KG1 (cell line): ENCODE data around the gene ZNF595.
"Not testable (repeated sequence)": the region's sequence is repeated elsewhere in the genome, so short reads cannot be mapped to it uniquely, and the experiment has no call there.

Experiments used
- DNase-seq: peaks from one replicate; lab custom pipeline; 2025; lab: John Stamatoyannopoulos, UW

Gene ZNF595

DNA sequence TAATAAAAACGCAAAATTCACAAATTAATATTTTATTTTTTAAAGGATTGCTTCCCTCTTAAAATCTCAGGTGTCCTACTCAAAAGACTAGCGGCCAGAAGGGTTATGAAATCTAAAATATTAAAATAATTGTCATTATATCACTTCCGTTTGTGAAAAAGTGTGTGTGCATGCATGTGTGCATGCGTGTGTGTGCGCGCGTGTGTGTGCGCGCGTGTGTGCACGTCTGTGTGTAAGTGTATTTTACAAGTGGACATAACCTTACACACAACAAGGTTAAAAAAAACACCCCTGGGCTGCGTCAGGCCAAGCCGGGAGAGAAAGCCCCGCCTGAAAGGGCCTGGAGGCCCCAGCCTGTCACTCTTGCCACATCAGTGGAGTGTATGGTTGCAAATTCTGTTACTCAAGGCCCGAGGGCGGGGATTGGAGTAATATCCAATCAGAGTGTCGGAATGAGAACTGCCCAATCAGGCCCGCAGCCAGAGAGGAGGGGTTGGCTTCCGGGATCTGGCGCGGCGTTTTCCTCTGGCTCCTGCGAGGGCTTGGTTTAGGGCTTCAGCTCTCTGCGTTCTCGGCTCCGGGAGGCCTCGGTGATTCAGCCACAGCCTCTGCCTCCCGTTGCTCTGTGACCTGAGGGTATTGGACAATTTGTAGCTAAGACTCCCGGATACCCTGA is at the start of gene ZNF595:
Gene ZNF595, plus strand, starts transcription at position 518 of the 676 bp plus-strand sequence. CDS start 168 bp downstream, outside the sequence.
- DNase-seq = not testable (repeated sequence)

- DNase-seq = not testable (repeated sequence)
Observed at GRCh38 chr4:9937-10870, 42.9 kb upstream of the ZNF595 start.

DNA sequence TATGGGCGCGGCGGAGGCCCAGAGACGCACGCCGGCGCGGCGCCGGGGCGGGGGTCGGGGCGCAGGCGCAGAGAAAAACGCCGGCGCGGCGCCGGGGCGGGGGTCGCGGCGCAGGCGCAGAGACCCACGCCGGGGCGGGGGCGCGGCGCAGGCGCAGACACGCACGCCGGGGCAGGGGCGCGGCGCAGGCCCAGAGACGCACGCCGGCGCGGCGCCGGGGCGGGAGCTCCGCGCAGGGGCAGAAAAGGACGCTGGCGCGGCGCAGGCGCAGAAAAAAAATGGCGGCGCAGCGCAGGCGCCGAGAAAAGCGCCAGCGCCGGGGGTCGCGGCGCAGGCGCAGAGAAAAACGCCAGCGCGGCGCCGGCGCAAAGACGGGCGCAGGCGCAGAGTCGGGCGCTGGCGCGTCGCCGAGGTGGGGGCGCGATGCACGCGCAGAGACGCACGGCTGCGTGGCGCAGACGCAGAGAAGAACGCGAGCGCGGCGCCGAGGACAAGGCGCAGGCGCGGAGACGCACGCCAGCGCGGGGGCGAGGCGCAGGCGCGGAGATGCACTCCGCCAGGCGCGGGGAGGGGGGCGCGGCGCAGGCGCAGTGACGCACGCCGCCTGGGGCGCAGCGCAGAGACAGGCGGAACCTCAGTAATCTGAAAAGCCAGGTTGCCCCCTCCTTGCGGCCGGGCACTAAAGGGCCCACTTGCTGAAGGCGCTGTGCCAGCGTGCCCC is 41.9 kb upstream of the ZNF595 start:
- DNase-seq = not testable (repeated sequence)

GRCh38 chr4:11816-12417 is 41.2 kb upstream of the ZNF595 start:
- DNase-seq = not testable (repeated sequence)

GRCh38 chr4:18128-18527 is 35.0 kb upstream of the ZNF595 start:
- not testable (repeated sequence) for DNase-seq

DNA sequence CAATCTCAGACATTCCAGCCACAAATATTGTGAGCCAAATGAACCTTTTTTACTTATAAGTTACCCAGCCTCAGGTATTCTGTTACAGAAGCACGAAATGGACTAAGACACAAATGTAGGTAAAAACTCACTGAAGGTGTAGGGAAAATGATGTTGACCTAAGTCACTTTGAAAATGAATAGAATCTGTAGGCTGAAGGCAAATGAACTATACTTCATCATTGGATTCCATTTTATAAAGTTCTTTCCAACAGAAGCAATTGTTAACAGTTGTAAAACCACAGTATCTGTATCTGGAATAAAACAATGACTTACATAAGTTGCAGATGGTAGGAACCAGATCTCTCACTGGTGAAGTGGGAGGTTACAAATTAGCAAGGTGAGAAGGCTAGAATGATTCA is 34.5 kb upstream of the ZNF595 start:
- DNase-seq = not testable (repeated sequence)

DNA sequence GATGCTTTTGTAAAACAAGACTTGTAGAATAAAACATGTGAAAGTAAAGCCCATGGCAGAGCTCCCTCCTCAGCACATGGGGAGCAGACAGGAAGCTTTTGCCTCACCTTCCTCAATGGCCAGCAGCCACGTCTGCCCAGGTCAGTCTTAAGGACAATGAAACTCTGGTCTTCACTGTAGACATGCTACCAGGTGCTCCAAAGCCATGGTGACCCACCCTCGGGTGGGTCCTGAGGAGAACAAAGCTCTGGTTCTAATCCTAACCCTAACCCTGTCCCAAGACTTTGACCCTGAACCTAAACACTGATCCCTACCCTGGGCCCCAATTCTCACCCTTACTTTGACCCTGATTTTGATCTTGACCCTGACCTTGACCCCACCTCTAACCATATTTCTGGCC is 30.2 kb upstream of the ZNF595 start:
- DNase-seq = not testable (repeated sequence)

GRCh38 chr4:24359-24758 is 28.8 kb upstream of the ZNF595 start:
- DNase-seq = not testable (repeated sequence)

GRCh38 chr4:27501-27900 is 25.6 kb upstream of the ZNF595 start:
- not testable (repeated sequence) for DNase-seq

DNA sequence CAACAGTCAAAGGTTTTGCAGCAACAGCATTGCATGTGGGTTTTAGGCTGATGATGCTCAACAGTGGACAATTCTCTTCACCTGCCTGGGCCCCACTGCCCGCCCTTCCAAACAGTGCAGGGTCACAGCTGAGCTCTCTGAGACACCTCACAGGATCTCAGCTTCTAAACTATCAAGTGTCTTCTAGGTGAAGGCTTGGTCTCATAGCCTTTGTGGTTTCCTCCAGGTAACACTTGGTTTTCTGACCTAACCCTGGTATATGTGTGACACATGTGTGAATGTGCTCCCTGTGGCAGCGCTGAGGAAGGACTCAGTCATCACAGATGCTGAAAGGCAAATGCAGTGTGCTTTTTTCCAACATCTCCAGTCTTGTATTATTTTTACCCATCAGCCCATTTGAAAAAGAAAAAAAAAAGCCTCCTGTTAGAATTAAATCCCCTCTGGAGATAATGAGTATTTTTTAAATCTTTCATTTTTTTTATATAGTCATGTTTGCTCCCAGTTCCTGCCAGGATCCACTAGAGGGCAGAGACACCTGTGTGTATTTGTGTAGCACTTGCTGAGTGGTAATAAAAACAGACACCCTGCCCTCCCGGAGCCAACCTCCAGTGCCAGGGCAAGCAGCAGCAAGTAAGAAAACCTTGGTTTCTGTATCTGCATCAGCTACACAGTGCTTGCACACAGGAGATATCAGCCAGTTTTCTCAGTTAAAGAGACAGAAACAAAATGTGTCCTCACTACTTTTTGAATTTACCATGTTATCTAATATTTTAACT is 24.2 kb upstream of the ZNF595 start:
- not testable (repeated sequence) for DNase-seq

DNA sequence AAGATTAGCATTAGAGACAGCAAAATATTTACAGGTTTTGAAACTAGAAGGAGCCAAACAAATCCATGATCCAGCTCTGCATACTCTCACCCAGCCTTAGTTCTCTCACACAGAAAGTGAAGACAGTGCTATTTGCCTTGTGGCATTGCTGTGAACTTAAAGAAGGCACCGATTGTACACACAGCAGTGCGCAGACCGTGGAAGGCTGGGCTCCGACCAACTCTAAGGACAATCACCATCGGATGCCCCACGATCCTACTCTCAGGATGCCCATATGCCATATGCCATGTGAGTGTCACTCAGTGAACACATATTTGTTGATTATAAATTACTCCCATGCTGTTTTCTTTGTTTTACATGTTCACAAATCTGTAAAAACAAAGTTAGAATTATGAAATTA is 19.8 kb upstream of the ZNF595 start:
- DNase-seq = not testable (repeated sequence)

- not testable (repeated sequence) for DNase-seq
Observed at GRCh38 chr4:36559-37415, 16.3 kb upstream of the ZNF595 start.

DNA sequence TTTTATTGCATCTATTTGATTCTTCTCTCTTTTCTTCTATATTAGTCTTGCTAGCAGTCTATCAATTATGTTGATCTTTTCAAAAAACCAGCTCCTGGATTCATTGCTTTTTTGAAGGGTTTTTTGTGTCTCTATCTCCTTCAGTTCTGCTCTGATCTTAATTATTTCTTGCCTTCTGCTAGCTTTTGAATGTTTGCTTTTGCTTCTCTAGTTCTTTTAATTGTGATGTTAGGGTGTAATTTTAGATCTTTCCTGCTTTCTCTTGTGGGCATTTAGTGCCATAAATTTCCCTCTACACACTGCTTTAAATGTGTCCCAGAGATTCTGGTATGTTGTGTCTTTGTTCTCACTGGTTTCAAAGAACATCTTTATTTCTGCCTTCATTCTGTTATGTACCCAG is 14.9 kb upstream of the ZNF595 start:
- not testable (repeated sequence) for DNase-seq

DNA sequence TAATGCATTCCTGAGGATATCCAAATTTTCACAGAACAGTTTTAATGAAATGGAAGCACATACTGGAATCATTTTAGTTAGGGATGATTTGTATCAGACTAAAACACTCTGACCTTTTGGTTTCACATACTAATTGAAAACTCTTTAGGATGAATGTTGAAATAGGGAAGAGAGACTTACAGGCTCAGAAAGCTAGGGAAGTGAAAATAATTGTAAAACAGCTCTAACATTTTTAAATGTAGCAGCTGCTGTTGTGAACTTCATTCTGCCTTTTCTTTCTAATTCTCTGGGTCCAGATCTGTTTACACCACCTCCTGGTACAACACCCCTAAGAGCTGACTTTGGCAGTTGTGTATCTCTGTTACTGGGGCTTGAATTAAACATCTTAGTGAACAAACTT is 9.7 kb upstream of the ZNF595 start:
- not testable (repeated sequence) for DNase-seq

GRCh38 chr4:51253-51652 is 1.9 kb upstream of the ZNF595 start:
- DNase-seq = not testable (repeated sequence)

GRCh38 chr4:51655-52277 is 1.4 kb upstream of the ZNF595 start:
- DNase-seq = not testable (repeated sequence)

DNA sequence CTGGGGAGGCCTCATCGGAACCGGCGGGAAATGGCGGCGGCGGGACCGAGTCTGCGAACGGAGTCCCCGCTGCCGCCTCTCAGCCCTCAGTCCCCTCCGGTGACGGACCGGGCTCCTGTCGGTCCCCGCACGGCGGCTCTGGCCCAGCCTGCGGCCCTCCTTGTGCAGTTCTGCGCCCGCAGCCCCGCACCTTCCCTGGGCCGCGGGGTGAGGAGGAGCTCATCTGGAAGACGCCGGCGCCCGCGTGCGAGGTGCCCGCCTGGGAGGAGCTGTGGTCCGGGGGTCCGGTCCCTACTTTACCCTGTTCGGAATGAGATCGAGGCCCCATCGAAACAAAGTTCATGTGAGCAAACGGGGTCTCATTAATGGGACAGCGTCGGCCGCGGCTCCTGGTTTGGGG is 400 bp downstream of the ZNF595 start:
- DNase-seq = not testable (repeated sequence)

GRCh38 chr4:64733-65132 is 11.6 kb downstream of the ZNF595 start:
- not testable (repeated sequence) for DNase-seq

- no peak for DNase-seq
Observed at GRCh38 chr4:71830-72229, 18.7 kb downstream of the ZNF595 start.

- DNase-seq = no peak
Observed at GRCh38 chr4:85951-86350, 32.8 kb downstream of the ZNF595 start.
